Heart right ventricle (tissue), 16 donors: ENCODE results near the gene SFT2D1. TPM values are rescaled to one million over a fixed set of nuclear protein-coding genes. Genes with fewer than 3 reads are reported as not detected.
A peak's percentile ranks its signal among the peaks of the same experiment; 100 is the strongest.

Experiments used
- ATAC-seq, 8 donors: fragments of 200-7000 bp; cut with Tn5 transposase; one replicate each; pipeline ENCODE4 v1.9.1; 2020; ENCODE audit warnings: mild to moderate bottlenecking in 8 of 8, moderate library complexity in 8 of 8, moderate number of reproducible peaks in 1 of 8
- DNase-seq, 2 donors: peaks; one replicate each; pipeline ENCODE4 v3.0.0-alpha.2; 2020
- H3K27ac ChIP-seq, 10 donors: fragments of 200-600 bp; sonication (generic) in 2 of 10; one replicate each; pipeline versions ENCODE4 v1.5.0 to v1.8.0; 2020 to 2022; ENCODE audit warnings: mild to moderate bottlenecking in 3 of 10
- H3K27me3 ChIP-seq, 7 donors: fragments of 200-600 bp; one replicate each; pipeline ENCODE4 v1.8.0; 2021 to 2022; ENCODE audit warnings: mild to moderate bottlenecking in 2 of 7
- H3K36me3 ChIP-seq, 9 donors: fragments of 200-600 bp; sonication (generic) in 1 of 9; one replicate each; pipeline versions ENCODE4 v1.5.0 to v1.8.0; 2020 to 2022; ENCODE audit warnings: mild to moderate bottlenecking in 2 of 9
- H3K4me1 ChIP-seq, 9 donors: fragments of 200-600 bp; sonication (generic) in 1 of 9; one replicate each; pipeline versions ENCODE4 v1.5.0 to v1.8.0; 2020 to 2022; ENCODE audit warnings: mild to moderate bottlenecking in 4 of 9
- H3K4me3 ChIP-seq, 10 donors: fragments of 200-600 bp; sonication (generic) in 2 of 10; one replicate each; pipeline versions ENCODE4 v1.5.0 to v1.8.0; 2020 to 2022; ENCODE audit warnings: mild to moderate bottlenecking in 7 of 10, moderate library complexity in 2 of 10
- H3K9me3 ChIP-seq, 11 donors: fragments of 200-600 bp in 10 of 11; sonication (generic) in 2 of 11; one replicate each; pipeline versions ENCODE4 v1.5.0 to v1.8.0; 2013 to 2022; ENCODE audit warnings: mild to moderate bottlenecking in 2 of 11, control low read depth in 1 of 11, moderate library complexity in 1 of 11
- WGBS, 2 donors: extraction: QIAGEN DNeasy Blood & Tissue Kit; methylation state at CpG; one replicate each; pipeline ENCODE4 v1.1.7; 2013; ENCODE audit warnings: inconsistent platforms in 1 of 2; 5-methylcytosine and 5-hydroxymethylcytosine counted together
- intact Hi-C, 10 donors: fragments of 100-400 bp; cut with DNase I; formaldehyde crosslinking; loops; one replicate each; pipeline versions ENCODE4 v1.11.1 to v1.14.2; 2022
- polyA plus RNA-seq, 2 donors: library from polyadenylated mRNA; stranded (reverse); fragments of 200-250 nt; gene quantifications; one replicate each; pipeline ENCODE4 v1.2.3, GENCODE V29; 2013
- total RNA-seq, 10 donors: library from RNA; stranded (reverse); fragmentation: NEBNext Ultra II Directional in 3 of 10; extraction: Animal tissue kit (Norgen Biotek cat#: 25700) in 3 of 10; gene quantifications; one replicate each; pipeline versions ENCODE4 v1.2.1 to v1.2.4, GENCODE V29; 2021 to 2023
- TF ChIP-seq, protein P1 (sequence below), 9 donors: fragments of 200-600 bp; sonication (generic) in 2 of 9; IDR thresholded peaks; one replicate each; pipeline versions ENCODE4 v1.5.0 to v1.8.0; 2021 to 2022; ENCODE audit warnings: antibody characterized with exemption in 9 of 9, mild to moderate bottlenecking in 5 of 9, moderate library complexity in 1 of 9
- donor health status: Arrhythmogenic right ventricular cardiomyopathy.
- donor health status: ischemic (EF 13 %, LVEDD 7.1; RV severe dilation, severe dysfunction).
- donor health status: healthy with polysubstance abuse.
- donor health status: DM: no; HTN: yes; CAD: no.
- donor health status: DM: no; HTN: no; CAD: no.
- donor health status: ischemic (EF 25% LVEDD 6.9; RV normal size, moderate dysfunction).
- donor health status: ischemic (EF 25% LVEDD 5.7; RV mildly dilated, moderate dysfunction).
- donor health status: healthy.
- donor health status: DM: yes; HTN: yes; CAD: no.
- donor health status: Ischemic cardiomyopathy.
- donor health status: ischemic (EF 35%, LVEDD 5.7; RV mildly dilated, moderate dysfunction).
- donor health status: nonischemic (EF 11% LVEDD 7.7; RV severe dilation, severe dysfunction).
- donor health status: DM: yes; HTN: yes; CAD: no.
- donor health status: PGD.
- donor health status: ischemic (EF 29% LVEDD 5.4; RV normal size, mild dysfunction).
- donor health status: nonischemic (EF 23%, LVEDD 6.1; RV moderate dilation, normal function).

SFT2D1 gene
- total and polyA plus RNA-seq, 12 donors, result 15.6 to 43.6 (median 22.1) TPM

DNA sequence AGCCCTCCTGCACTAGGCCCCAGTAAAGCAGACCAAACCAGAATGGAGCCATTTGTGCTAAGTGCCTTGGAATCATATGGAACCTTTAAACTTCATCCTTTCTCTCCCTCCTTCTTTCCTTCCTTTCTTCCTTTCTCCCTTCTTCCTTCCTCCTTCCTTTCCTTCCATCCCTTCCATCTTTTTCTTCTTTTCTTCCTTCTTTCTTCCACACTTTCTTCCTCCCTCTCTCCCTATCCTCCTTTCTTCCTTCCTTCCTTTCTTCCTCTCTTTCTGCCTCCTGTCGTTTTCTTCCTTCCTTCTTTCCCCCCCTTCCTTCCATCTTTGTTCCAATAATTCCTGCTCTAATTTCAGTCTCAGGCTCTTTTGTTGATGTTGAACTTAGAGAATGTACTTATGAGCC is 11.2 kb upstream of the SFT2D1 start:
- Histone ChIP-seq H3K27ac (no peak overlapping the region), H3K36me3 (no peaks in the 10 kb centered on the region), H3K4me3 (no peak overlapping the region), H3K9me3 (peaks cover 0 to 13% (median 0%) of the 10 kb centered on the region in 11 donors), H3K27me3 (peaks cover 0 to 8% (median 0%) of the 10 kb centered on the region in 7 donors), H3K4me1 (peaks cover 0 to 5% (median 0%) of the 10 kb centered on the region in 9 donors)
- ATAC-seq (no peak), DNase-seq (no peak)
- intact Hi-C loops, result no loop called here
- 68 to 69% methylated on average over 1 of the region's 1 CpG for WGBS, 2 donors
- TF ChIP-seq, protein P1, sequence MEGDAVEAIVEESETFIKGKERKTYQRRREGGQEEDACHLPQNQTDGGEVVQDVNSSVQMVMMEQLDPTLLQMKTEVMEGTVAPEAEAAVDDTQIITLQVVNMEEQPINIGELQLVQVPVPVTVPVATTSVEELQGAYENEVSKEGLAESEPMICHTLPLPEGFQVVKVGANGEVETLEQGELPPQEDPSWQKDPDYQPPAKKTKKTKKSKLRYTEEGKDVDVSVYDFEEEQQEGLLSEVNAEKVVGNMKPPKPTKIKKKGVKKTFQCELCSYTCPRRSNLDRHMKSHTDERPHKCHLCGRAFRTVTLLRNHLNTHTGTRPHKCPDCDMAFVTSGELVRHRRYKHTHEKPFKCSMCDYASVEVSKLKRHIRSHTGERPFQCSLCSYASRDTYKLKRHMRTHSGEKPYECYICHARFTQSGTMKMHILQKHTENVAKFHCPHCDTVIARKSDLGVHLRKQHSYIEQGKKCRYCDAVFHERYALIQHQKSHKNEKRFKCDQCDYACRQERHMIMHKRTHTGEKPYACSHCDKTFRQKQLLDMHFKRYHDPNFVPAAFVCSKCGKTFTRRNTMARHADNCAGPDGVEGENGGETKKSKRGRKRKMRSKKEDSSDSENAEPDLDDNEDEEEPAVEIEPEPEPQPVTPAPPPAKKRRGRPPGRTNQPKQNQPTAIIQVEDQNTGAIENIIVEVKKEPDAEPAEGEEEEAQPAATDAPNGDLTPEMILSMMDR (IDR thresholded peaks at IDR 0.05), result no peak

DNA sequence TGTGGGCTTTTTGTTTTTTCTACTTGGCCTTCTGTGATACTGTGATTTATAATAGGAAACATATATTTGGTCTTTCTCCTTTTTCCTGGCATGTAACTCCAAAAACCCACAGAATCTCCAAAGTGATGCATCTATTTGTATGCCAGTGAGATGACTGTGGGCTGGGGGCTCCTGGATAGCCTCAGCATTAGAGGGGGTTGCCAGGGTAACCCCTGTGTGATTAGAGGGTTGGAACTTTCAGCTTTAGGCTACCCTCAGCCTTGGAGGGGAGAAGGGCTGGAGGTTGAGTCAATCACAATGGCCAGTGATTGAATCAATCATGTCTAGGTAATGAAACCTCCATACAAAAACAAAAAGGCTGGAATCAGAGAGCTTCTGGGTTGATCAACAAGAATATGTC is 10.6 kb upstream of the SFT2D1 start:
- intact Hi-C loops, result no loop called here
- no peak for ATAC-seq

DNA sequence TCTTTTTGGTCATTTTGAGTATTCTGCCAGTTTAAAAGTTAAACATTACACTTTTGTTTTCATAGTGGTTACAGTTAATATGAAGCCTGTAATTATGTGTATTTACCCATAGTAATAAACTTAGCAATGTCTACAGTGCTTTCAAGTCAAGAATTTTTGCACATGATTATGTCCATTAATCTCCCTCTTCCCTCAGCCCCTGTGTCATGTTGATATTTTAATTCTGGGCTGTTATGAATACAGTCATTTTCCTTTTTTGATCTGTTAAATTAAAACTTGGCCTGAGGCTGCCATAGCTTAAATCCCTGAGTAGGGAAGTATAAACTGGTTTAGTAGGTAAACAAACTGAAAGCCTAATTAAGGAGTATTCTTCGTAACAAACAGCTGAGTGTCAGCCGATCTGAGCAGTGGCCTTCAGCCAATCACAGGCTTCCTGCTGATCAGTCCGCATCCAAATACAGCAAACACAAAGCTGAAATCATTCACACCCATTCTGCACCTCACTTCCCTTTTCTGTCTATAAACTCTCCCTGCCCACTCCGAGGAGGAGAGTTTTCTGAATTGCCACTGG is 9.5 kb upstream of the SFT2D1 start:
- peaks cover 0 to 13% (median 0%) of the 10 kb centered on the region in 11 donors for H3K9me3 ChIP-seq
- TF ChIP-seq, protein P1 (IDR thresholded peaks at IDR 0.05), result no peak
- H3K27ac ChIP-seq, result peak overlapping the region in 3 of 10 donors; percentile 0 to 35 (median 3)
- H3K4me1 ChIP-seq, result peaks cover 0 to 5% (median 0%) of the 10 kb centered on the region in 9 donors
- 27% methylated on average over 4 of the region's 4 CpGs for WGBS, 2 donors
- intact Hi-C loops, result no loop called here
- no peak overlapping the region for H3K4me3 ChIP-seq
- DNase-seq (peak in 1 of 2 donors; percentile 19), ATAC-seq (peak in 7 of 8 donors; percentile 34 to 75 (median 73))
- peaks cover 0 to 5% (median 0%) of the 10 kb centered on the region in 7 donors for H3K27me3 ChIP-seq
- H3K36me3 ChIP-seq, result no peaks in the 10 kb centered on the region

More for the DNA sequence above, 10.6 kb upstream of the SFT2D1 start:
- TF ChIP-seq, protein P1 (IDR thresholded peaks at IDR 0.05), result no peak
- no peaks in the 10 kb centered on the region for H3K36me3 ChIP-seq
- peaks cover 0 to 13% (median 0%) of the 10 kb centered on the region in 11 donors for H3K9me3 ChIP-seq
- H3K27me3 ChIP-seq, result peaks cover 0 to 8% (median 0%) of the 10 kb centered on the region in 7 donors
- DNase-seq, result no peak
- H3K4me1 ChIP-seq, result peaks cover 0 to 5% (median 0%) of the 10 kb centered on the region in 9 donors
- no peak overlapping the region for H3K27ac ChIP-seq
- no peak overlapping the region for H3K4me3 ChIP-seq

DNA sequence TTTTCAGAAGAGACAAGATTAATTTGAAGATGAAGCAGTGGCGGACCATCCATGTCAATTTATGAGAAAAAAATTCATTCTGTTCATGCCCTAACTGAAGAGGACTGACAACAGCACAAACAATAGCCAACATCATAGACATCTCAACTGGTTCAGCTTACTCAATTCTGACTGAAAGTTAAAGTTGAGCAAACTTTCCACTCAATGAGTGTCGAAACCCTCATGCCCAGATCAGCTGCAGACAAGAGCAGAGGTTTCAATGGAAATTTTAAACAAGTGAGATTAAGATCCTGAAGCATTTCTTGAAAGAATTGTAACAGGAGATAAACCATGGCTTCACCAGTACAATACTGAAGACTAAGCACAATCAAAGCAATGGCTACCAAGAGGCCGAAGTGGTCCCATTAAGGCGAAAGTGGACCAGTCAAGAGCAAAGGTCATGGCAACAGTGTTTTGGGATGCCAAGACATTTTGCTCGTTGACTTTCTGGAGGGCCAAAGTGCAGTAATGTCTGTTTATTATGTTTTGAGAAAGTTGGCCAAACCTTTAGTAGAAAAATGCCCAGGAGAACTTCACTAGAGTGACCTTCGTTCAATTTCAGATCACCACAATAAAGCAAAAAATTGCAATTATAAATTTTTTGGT is 6.1 kb upstream of the SFT2D1 start:
- ATAC-seq (no peak), DNase-seq (no peak)
- no peaks in the 10 kb centered on the region for H3K27me3 ChIP-seq
- no peak overlapping the region for H3K27ac ChIP-seq
- H3K4me3 ChIP-seq, result no peak overlapping the region
- peaks cover 0 to 13% (median 0%) of the 10 kb centered on the region in 11 donors for H3K9me3 ChIP-seq
- WGBS, 2 donors, result 87 to 90% methylated on average over 6 of the region's 6 CpGs
- TF ChIP-seq, protein P1 (IDR thresholded peaks at IDR 0.05), result no peak
- intact Hi-C loops, result no loop called here
- H3K36me3 ChIP-seq, result no peaks in the 10 kb centered on the region
- peaks cover 0 to 14% (median 2%) of the 10 kb centered on the region in 9 donors for H3K4me1 ChIP-seq
